Stimulated activated CD4-positive, alpha-beta T cell treated with anti-CD3 and anti-CD28 coated beads, Interleukin-1b, Interleukin-23, amount 100 ng/mL, for 48 hours (primary cell): ENCODE measurements around the gene TEKTIP1.

ENCODE experiments used
- DNase-seq: peaks from one replicate; pipeline ENCODE4 v3.0.0-alpha.2; 2020

The TEKTIP1 gene

GRCh38 chr19:3538965-3539755 lies at the start of gene TEKTIP1:
TEKTIP1 (plus strand) TSS chr19:3539174; CDS start chr19:3539178, 4 bp downstream.
- no peak for DNase-seq

- no peak for DNase-seq
Observed at GRCh38 chr19:3491396-3492119, 47.4 kb upstream of the TEKTIP1 start.

GRCh38 chr19:3492131-3492839 lies 46.7 kb upstream of the TEKTIP1 start:
- DNase-seq = no peak

- no peak for DNase-seq
Observed at GRCh38 chr19:3492919-3493318, 46.1 kb upstream of the TEKTIP1 start.

GRCh38 chr19:3493651-3494050 lies 45.3 kb upstream of the TEKTIP1 start:
- DNase-seq = no peak

- peak; percentile 54 for DNase-seq
Observed at GRCh38 chr19:3494051-3494450, 44.9 kb upstream of the TEKTIP1 start.

GRCh38 chr19:3494559-3494958 lies 44.4 kb upstream of the TEKTIP1 start:
- peak; percentile 71 for DNase-seq

- no peak for DNase-seq
Observed at GRCh38 chr19:3496392-3497273, 42.3 kb upstream of the TEKTIP1 start.

- DNase-seq = no peak
Observed at GRCh38 chr19:3497757-3498520, 41.0 kb upstream of the TEKTIP1 start.

GRCh38 chr19:3499738-3500428 lies 39.1 kb upstream of the TEKTIP1 start:
- DNase-seq = no peak

GRCh38 chr19:3500429-3501101 lies 38.4 kb upstream of the TEKTIP1 start, which contains the start of gene DOHH:
DOHH (minus strand) TSS chr19:3500674; CDS start chr19:3496814, 3,860 bp downstream.
- DNase-seq = peak; percentile 98

GRCh38 chr19:3501780-3502179 lies 37.2 kb upstream of the TEKTIP1 start:
- DNase-seq = no peak

GRCh38 chr19:3503036-3503572 lies 35.9 kb upstream of the TEKTIP1 start:
- DNase-seq = no peak

- no peak for DNase-seq
Observed at GRCh38 chr19:3504735-3505134, 34.2 kb upstream of the TEKTIP1 start.

GRCh38 chr19:3505598-3506383 lies 33.2 kb upstream of the TEKTIP1 start, which contains the start of gene FZR1:
FZR1 (plus strand) TSS chr19:3506311; CDS start chr19:3522990, 16,679 bp downstream.
- DNase-seq = peak; percentile 100

- peak; percentile 26 for DNase-seq
Observed at GRCh38 chr19:3506384-3507340, 32.3 kb upstream of the TEKTIP1 start.

GRCh38 chr19:3507371-3508120 lies 31.4 kb upstream of the TEKTIP1 start:
- no peak for DNase-seq
